ENCODE results near the gene ATP2C2.
"Not testable (repeated sequence)": the region's sequence is repeated elsewhere in the genome, so short reads cannot be mapped to it uniquely, and the experiment has no call there.

Gene ATP2C2

DNA sequence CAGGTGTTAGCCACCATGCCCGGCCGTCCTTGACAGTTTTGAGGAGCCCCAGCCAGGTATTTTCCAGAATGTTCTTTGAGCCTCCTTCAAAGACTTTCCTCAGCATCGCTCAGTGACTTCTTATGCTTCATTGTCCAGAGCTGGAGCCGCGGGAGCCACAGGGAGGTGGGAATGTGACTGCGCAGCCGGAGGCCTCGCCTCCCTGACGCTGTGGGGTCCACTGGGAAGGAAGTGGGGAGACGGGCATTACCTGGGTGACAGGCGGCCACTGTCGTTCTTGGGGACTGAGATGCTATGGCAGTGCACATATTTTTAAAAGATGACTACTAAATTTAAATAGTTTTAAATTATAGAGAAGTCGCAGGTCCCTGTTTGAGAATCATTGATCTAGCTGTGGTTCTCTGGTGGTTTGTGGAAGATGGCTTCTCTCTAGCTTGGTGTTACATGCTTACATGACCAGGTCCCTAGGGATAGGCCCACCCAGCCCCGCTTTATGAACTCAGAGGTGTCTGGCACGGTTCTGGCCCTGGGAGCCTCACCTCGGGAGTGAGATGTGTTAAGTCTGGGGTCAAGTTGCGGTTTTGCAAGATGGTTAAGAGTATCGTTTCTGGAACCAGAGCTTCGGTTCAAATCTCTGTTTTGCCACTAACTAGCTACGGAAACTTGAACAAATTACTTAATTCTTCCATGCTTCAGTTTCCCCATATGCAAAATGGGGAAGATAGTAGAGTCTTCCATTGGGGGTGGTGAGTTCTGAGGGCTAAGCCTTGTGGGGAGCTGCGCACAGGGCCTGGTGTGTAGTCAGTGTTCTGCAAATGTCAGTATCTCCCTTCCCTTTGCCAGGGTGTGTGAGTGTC lies 53.0 kb downstream of the ATP2C2 start:
- no peak for DNase-seq (ENCODE audit: low read depth)

DNA sequence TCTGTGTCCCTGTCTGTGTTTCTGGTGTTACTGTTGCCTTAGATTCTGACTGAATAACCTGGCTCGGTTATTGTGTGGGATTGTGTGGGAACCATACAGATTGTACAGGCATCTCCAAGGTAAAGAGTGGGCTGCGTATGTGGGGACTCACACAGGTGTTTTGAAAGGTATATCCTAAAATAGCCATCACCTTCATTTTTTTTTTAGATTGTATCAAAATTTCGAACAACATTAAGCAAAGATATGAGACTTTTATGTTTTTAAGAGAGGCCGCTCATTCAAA lies 53.5 kb downstream of the ATP2C2 start:
- DNase-seq (ENCODE audit: low read depth): no peak

DNA sequence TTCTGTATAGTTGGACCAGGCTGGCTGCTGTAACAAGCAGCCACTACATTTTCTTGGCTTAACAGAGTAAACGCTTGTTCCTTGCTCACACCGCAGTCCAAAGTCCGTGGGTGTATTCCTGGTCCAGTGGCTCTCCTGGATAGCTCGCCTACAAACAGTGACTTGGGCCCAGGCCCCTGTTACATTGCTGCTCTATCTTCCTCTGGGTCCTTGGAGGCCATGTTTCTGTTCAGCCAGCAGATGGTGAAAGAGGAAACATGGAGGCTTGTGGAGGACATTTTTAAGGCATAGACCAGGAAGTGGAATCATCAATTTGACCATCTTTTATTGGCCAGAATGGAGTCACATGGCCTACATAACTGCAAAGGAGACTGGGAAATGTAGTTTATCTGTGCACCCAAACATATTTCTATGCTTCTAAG lies 55.1 kb downstream of the ATP2C2 start:
- no peak for DNase-seq (ENCODE audit: low read depth)

DNA sequence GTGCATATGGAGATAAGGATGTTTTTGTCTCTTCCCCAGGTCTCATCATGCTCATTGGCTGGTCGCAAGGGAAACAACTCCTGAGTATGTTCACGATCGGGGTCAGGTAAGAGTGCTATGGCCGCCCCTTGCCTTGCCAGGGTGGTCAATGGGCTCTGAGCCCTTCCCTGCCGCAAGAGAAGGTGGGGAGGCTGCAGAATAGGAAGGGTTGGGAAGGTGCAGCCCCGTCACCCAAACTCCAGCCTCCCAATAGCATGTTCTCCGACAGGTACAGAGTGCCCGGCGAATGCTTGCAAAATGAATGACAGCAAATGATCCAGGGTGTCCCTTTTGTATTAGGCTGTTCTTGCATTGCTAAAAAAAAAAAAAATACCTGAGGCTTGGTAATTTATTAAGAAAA lies 57.4 kb downstream of the ATP2C2 start:
- DNase-seq (ENCODE audit: low read depth): no peak

- no peak for DNase-seq (ENCODE audit: low read depth)
Observed at GRCh38 chr16:84426804-84427203, 58.5 kb downstream of the ATP2C2 start.

DNA sequence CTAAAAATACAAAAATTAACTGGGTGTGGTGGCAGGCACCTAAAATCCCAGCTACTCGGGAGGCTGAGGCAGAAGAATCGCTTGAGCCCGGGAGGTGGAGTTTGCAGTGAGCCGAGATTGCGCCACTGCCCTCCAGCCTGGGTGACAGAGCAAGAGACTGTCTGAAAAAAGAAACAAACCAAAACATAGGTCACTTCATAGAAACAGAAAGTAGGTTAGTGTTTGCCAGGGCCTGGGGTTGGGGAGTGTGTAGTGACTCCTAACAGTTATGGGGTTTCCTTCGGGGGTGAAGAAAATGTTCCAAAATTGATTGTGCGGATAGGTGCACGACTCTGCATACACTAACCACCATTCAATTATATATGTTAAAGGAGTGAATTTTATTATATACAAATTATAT lies 59.2 kb downstream of the ATP2C2 start:
- DNase-seq (ENCODE audit: low read depth): no peak

- no peak for DNase-seq (ENCODE audit: low read depth)
Observed at GRCh38 chr16:84430860-84431259, 62.5 kb downstream of the ATP2C2 start.

DNA sequence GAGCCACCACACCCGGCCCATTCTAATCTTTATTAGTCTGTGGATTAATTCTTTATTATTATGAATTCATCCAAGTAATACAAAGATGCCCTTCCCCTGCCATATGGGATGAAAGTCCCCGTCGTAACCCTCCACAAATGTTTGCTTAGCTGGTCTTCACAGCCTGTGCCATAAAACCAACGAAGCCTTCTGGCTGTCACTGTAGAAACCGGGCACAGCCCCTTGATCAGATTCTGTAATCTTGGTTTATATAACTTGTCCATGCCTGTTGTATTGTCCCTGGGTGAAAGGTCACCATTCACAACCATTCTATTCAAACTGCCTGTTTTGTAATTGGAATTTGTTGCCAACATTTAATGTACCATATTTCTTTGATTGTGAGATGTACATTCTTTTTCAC lies 66.5 kb downstream of the ATP2C2 start:
- no peak for DNase-seq (ENCODE audit: low read depth)

DNA sequence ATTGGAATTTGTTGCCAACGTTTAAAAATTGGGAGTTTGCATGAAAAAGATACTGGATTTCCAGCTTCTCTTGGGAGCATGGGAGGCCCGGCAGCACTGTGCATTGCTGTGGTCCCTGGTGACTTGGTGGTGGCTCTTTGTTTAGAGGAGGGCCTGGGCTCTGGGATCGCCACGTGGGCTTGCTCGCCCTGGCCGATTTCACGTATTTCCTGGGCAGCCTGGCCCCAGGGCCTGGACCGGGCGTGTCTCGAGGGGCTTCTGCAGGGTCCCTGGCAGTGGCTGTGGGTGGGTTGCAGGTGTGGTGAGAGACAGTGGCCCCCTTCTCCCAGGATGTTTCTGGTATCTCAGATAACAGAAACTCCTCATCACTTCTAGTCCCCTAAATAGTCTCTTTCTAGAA lies 67.9 kb downstream of the ATP2C2 start:
- no peak for DNase-seq (ENCODE audit: low read depth)

GRCh38 chr16:84438971-84439696 lies 70.8 kb downstream of the ATP2C2 start:
- DNase-seq (ENCODE audit: low read depth): no peak

- no peak for DNase-seq (ENCODE audit: low read depth)
Observed at GRCh38 chr16:84442416-84443145, 74.2 kb downstream of the ATP2C2 start.

DNA sequence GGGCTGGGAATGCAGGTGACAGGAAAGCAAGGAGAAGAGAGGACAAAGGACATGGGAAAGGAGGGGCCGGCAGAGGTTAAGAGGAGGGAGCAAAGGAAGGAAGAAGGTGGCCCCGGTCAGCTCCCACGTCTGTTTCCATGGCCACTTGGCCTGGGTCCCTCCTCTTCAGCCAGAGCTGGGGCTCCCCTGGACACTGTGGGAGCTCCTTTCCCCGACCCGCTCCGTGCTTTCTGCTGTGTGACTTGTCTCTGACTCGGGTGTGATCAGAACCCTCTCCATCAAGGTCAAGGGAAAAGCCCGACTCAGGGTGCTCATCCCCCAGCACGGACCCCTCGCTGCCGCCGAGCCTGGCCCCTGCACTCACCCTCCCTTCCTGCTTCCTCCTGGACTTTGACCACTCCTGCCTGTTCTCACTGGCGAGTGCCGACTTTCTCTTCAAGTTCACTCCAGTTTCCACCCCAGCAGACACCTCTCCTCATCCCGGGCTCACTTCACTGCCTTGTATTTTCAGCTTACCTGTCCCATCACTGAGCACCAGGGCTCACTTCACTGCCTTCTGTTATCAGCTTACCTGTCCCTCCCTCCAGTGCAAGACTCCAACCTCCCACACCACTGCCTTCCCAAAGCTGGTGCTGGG lies 74.9 kb downstream of the ATP2C2 start:
- no peak for DNase-seq (ENCODE audit: low read depth)

DNA sequence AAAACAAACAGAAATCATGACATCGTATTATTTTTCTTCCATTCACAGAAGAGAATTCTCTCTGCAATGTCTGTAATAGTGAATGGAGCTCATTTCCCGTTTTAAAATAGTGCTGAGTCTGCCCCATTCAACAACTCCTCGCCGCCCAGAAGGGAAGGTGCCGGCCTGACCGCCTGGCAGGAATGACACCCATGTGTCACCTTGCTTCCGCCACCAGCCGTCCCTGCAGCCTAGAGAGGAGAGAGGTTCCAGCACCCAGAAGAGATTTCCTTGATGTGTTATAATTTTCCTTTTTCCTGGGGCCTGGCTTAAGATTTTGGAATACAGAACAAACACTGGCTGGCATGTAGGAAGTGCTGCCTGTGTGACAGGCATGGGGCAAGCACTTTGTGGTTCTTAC lies 76.1 kb downstream of the ATP2C2 start:
- no peak for DNase-seq (ENCODE audit: low read depth)

DNA sequence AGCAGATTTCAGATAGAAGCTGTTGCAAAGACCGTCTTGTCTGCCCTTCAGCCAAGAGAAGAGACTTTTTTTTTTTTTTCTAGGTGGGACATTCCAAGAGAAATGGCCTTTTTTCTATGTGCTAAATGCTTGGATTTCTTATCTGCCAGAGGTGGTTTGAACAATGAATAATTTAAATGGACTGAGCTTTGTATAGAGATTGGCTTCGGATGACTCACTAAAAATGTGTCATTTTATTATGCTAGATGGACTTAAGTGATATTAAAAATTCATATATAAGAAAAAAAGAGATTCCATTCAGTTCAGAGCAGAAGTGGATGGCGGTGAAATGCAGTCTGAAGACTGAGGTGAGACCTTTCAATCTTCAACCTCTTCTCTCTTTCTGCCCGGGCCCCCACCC lies 77.7 kb downstream of the ATP2C2 start:
- DNase-seq (ENCODE audit: low read depth): no peak

DNA sequence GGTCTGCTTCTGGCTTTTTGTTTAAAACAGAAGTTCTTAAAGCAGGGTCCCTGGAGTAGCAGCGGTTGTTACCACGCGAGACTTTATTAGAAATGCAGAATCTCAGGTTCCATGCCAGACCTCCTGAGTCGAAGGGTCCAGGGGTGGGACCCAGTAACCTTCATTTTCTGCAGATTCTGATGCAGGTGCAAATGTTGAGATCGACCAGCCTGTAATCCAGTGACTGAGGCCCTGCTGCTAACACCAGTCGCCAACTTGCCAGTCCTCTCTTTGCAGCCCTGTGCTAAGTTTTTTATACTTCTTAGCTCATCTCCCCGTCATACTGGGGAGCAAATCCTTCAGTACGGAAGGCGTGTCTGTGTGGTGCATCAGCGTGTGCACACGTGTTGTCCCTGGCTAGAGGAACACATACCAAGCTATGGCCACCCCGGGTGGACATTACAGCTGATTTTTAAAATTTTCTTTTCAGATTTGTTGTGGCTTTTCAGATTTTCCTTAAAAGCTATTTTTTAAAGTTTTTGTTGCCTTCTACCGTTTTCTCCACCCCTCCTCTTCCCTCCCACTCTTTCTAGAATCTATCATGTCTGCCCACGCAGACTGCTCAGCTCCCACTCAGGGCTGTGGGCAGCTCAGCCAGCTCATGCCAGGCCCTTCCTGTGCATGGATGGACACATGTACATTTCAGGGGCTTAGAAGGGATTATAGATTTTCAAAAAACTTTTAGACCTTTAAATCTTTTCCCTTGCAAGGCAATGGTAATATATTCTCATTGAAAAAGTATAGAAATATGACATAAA lies 78.5 kb downstream of the ATP2C2 start:
- no peak for DNase-seq (ENCODE audit: low read depth)

- DNase-seq (ENCODE audit: low read depth): no peak
Observed at GRCh38 chr16:84448444-84448843, 80.1 kb downstream of the ATP2C2 start.

DNA sequence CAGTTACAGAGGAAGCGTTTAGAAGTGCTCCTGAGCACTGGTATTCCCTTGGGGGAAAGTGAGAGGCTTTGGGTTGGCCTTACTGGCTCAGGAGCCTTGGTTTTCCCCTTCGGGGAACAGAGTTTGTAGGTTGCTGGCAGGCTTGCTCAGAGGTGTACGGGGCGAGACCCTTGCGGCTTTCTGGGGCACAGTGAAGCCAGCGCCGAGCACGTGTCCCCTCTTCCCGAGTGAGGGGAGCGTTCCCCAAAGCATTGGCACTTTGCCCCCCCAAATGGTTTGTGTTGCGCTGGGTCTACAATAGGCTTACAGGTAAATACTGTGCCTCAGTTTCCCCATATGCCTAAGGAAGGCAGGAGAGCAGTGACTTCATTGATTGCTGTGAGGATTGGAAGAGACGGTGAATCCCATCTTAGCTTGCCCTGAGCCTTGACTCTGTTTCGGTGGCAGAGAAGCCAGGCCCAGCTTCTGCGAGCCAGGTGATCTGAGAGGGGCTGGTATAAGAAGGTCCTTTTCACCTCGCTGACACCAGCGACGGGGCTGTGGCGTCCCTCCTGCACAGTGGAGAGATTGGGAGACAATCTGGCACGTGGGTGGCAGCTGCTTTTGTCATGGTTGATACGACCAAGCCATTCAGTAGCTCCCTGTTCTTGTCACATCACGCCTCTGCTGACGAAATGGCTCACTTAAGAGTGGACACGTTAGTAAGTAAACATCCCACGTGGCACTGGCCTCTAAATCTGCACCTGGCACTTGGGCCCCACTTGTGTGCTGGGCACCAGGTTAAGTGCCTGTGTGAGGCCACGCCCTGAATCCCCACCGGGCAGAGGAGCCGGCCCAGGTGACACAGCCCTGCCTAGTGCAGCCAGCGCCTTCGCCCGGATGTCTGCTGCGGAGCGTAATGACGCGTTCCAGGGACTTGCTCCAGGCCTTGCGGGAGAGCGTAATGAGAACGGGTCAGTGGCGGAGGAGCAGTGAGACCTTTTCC lies 81.1 kb downstream of the ATP2C2 start:
- DNase-seq (ENCODE audit: low read depth): no peak

GRCh38 chr16:84450176-84450865 lies 82.0 kb downstream of the ATP2C2 start:
- no peak for DNase-seq (ENCODE audit: low read depth)

GRCh38 chr16:84451010-84451676 lies 82.8 kb downstream of the ATP2C2 start:
- DNase-seq (ENCODE audit: low read depth): not testable (repeated sequence)
